Activated T-helper 2 cell treated with anti-CD3 and anti-CD28 coated beads, Interferon-gamma antibody, Interleukin-2, Interleukin-4, amounts not matched to agents 10 μg/mL and 5 μg/mL and 100 μg/mL, durations not matched to agents 14 hours and 24 hours and 36 hours (primary cell): ENCODE results near the gene TAS2R31. TPM values are rescaled to one million over a fixed set of nuclear protein-coding genes. Genes with fewer than 3 reads are reported as not detected.
"Not testable (repeated sequence)": the region's sequence is repeated elsewhere in the genome, so short reads cannot be mapped to it uniquely, and the experiment has no call there.

Source experiments
- DNase-seq: peaks from one replicate; pipeline ENCODE4 v3.0.0; 2021; ENCODE audit warnings: low spot score
- H3K27ac Mint-ChIP-seq: one replicate; pipeline ENCODE4 v1.8.0; 2021; ENCODE audit warnings: mixed read lengths
- H3K27me3 Mint-ChIP-seq: one replicate; pipeline ENCODE4 v1.8.0; 2021; ENCODE audit warnings: low read depth, mixed read lengths
- H3K36me3 Mint-ChIP-seq: one replicate; pipeline ENCODE4 v1.8.0; 2021; ENCODE audit warnings: low read depth, mixed read lengths
- H3K4me1 Mint-ChIP-seq: one replicate; pipeline ENCODE4 v1.8.0; 2021; ENCODE audit warnings: low read depth, mixed read lengths
- H3K4me3 Mint-ChIP-seq: one replicate; pipeline ENCODE4 v1.8.0; 2021; ENCODE audit warnings: low read depth, mild to moderate bottlenecking, moderate library complexity, mixed read lengths
- H3K9me3 Mint-ChIP-seq: one replicate; pipeline ENCODE4 v1.8.0; 2021; ENCODE audit warnings: mixed read lengths
- intact Hi-C: fragments of 100-400 bp; cut with micrococcal nuclease; formaldehyde crosslinking; loops from one replicate; pipeline ENCODE4 v1.15.1; 2023
- total RNA-seq: library from RNA; stranded (reverse); gene quantifications from 2 replicates; pipeline ENCODE4 v1.2.3, GENCODE V29; 2022

The TAS2R31 gene
- 3.9 and 4.6 TPM in 2 replicates for total RNA-seq

- no peak within 1 kb of the TSS for H3K27ac Mint-ChIP-seq
- no peak within 1 kb of the TSS for H3K4me3 Mint-ChIP-seq
- no peaks in the 10 kb centered on the region for H3K27me3 Mint-ChIP-seq
- peaks cover 1% of the 10 kb centered on the region for H3K4me1 Mint-ChIP-seq
- peaks cover 43% of the 10 kb centered on the region for H3K36me3 Mint-ChIP-seq
- DNase-seq: no peak
- intact Hi-C loops: no loop called here
- no peaks in the 10 kb centered on the region for H3K9me3 Mint-ChIP-seq
Observed at GRCh38 chr12:11031307-11031706, at the start of gene TAS2R31. TAS2R31 (minus strand) TSS chr12:11031407; CDS start chr12:11031335, 72 bp downstream.

- no peaks in the 10 kb centered on the region for H3K27me3 Mint-ChIP-seq
- peaks cover 10% of the 10 kb centered on the region for H3K36me3 Mint-ChIP-seq
- intact Hi-C loops: no loop called here
- no peak overlapping the region for H3K27ac Mint-ChIP-seq
- DNase-seq: no peak
- peaks cover 3% of the 10 kb centered on the region for H3K4me1 Mint-ChIP-seq
- H3K4me3 Mint-ChIP-seq: no peak overlapping the region
- peaks cover 11% of the 10 kb centered on the region for H3K9me3 Mint-ChIP-seq
Observed at GRCh38 chr12:11078246-11078645, 47.0 kb upstream of the TAS2R31 start.

DNA sequence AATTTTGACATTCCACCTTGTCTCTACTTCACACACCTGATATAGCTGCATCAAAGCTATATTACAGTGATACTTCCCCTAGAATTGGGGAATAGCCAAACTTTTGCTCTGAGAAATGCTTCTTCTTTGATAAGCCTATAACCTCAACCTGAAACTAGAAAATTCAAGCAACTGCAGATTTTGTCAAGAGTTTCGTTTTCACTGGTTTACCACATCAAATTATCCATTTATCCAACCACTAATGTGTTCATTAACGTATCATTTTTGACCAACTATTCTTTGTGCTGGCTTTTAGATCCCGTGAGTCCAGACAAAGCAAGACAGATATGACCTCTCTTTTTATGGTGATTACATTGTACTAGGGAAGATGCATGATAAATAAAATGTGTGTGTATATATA is 44.4 kb upstream of the TAS2R31 start:
- peaks cover 10% of the 10 kb centered on the region for H3K36me3 Mint-ChIP-seq
- H3K4me3 Mint-ChIP-seq: no peak overlapping the region

GRCh38 chr12:11071414-11071813 is 40.2 kb upstream of the TAS2R31 start:
- Mint-ChIP-seq H3K36me3 (peaks cover 9% of the 10 kb centered on the region), H3K4me3 (no peak overlapping the region), H3K27ac (no peak overlapping the region), H3K9me3 (no peaks in the 10 kb centered on the region), H3K4me1 (peaks cover 3% of the 10 kb centered on the region), H3K27me3 (no peaks in the 10 kb centered on the region)
- intact Hi-C loops: loop anchor here (2.0 kb wide), 1 partner anchor 57 kb away; no protein-coding TSS in a partner anchor
- no peak for DNase-seq

More for the DNA sequence above, 44.4 kb upstream of the TAS2R31 start:
- DNase-seq: no peak
- no peak overlapping the region for H3K27ac Mint-ChIP-seq
- intact Hi-C loops: no loop called here
- H3K9me3 Mint-ChIP-seq: peaks cover 4% of the 10 kb centered on the region
- peaks cover 3% of the 10 kb centered on the region for H3K4me1 Mint-ChIP-seq
- no peaks in the 10 kb centered on the region for H3K27me3 Mint-ChIP-seq

- Mint-ChIP-seq H3K27me3 (no peaks in the 10 kb centered on the region), H3K9me3 (no peaks in the 10 kb centered on the region), H3K36me3 (peaks cover 9% of the 10 kb centered on the region), H3K27ac (no peak overlapping the region), H3K4me3 (no peak overlapping the region), H3K4me1 (peaks cover 3% of the 10 kb centered on the region)
- no peak for DNase-seq
- intact Hi-C loops: loop anchor here (2.0 kb wide), 1 partner anchor 56 kb away; no protein-coding TSS in a partner anchor
Observed at GRCh38 chr12:11070999-11071398, 39.8 kb upstream of the TAS2R31 start.

GRCh38 chr12:11069854-11070365 is 38.7 kb upstream of the TAS2R31 start:
- Mint-ChIP-seq H3K27ac (no peak overlapping the region), H3K4me1 (no peaks in the 10 kb centered on the region), H3K4me3 (no peak overlapping the region), H3K27me3 (no peaks in the 10 kb centered on the region), H3K9me3 (no peaks in the 10 kb centered on the region), H3K36me3 (peaks cover 9% of the 10 kb centered on the region)
- intact Hi-C loops: loop anchor here (2.0 kb wide), 1 partner anchor 55 kb away; no protein-coding TSS in a partner anchor
- DNase-seq: no peak

GRCh38 chr12:11067514-11067913 is 36.3 kb upstream of the TAS2R31 start:
- H3K36me3 Mint-ChIP-seq: peaks cover 9% of the 10 kb centered on the region
- H3K27ac Mint-ChIP-seq: no peak overlapping the region
- no peak for DNase-seq
- H3K4me3 Mint-ChIP-seq: no peak overlapping the region
- H3K27me3 Mint-ChIP-seq: no peaks in the 10 kb centered on the region
- H3K9me3 Mint-ChIP-seq: no peaks in the 10 kb centered on the region
- no peaks in the 10 kb centered on the region for H3K4me1 Mint-ChIP-seq
- intact Hi-C loops: no loop called here

DNA sequence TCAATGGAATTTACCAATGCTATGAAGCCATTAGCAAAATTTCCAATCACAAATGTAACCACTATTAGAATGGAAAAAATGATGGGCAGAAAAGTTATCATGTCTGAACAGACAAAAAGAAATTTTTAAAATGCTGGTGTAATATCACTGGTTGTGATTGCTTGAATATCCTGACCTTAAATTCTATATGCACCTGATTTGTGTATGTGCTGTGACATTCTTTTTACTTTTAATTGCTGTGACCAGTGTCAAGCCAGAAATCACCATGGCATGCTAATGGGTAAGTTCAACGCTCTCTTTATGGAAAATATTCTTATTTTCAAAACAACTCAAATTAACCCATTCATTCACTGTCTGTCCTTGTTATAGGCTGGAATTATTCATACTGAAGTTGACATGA is 31.0 kb upstream of the TAS2R31 start, which contains the start of gene TAS2R46:
Gene TAS2R46 (minus strand): TSS at position 101 of the 400 bp plus-strand sequence. CDS start 0 bp downstream, at position 101.
- H3K36me3 Mint-ChIP-seq, H3K27ac Mint-ChIP-seq, H3K27me3 Mint-ChIP-seq, DNase-seq, H3K4me1 Mint-ChIP-seq, intact Hi-C loops, H3K4me3 Mint-ChIP-seq, H3K9me3 Mint-ChIP-seq: not testable (repeated sequence)

DNA sequence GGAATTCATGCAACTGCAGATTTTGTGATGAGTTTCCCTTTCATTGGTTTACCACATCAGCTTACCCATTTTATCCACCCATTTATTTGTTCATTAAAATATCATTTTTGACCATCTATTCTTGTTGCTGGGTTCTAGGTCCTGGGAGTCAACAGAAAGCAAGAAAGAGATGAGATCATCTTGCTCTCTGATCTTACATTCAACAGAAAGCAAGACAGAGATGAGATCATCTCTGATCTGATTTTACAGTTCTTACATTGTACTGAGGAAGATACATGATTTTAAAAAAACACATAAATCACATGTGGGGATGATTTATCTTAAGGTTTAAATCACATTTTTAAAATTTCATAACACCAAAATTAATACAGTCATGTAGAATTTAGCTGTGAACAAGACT is 28.6 kb upstream of the TAS2R31 start:
- DNase-seq: no peak
- H3K9me3 Mint-ChIP-seq: no peaks in the 10 kb centered on the region
- no peak overlapping the region for H3K27ac Mint-ChIP-seq
- H3K36me3 Mint-ChIP-seq: peaks cover 6% of the 10 kb centered on the region
- no peak overlapping the region for H3K4me3 Mint-ChIP-seq
- intact Hi-C loops: no loop called here
- H3K27me3 Mint-ChIP-seq: no peaks in the 10 kb centered on the region
- peaks cover 2% of the 10 kb centered on the region for H3K4me1 Mint-ChIP-seq

GRCh38 chr12:11059041-11059440 is 27.8 kb upstream of the TAS2R31 start:
- Mint-ChIP-seq H3K9me3 (peaks cover under 1% of the 10 kb centered on the region), H3K27me3 (no peaks in the 10 kb centered on the region), H3K4me1 (peaks cover 2% of the 10 kb centered on the region), H3K27ac (no peak overlapping the region), H3K36me3 (peaks cover 6% of the 10 kb centered on the region), H3K4me3 (no peak overlapping the region)
- intact Hi-C loops: no loop called here
- no peak for DNase-seq

DNA sequence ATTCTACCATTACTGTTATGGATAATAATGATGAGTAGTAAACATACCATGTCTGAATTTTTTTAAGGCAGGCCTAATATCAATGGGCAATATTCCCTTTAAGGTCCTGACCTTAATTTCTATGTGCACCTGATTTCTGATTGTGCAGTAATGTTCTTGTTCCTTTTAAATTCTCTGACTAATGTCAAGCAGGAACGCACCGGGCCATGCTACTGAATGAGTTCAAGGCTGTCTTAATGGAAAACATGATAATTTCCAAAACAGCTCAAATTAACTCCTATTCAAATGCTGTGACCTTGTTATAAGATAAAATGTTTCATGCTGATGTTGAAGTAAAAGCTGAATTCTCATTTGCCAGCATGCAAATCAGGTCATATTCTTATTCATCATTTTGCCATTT is 24.1 kb upstream of the TAS2R31 start:
- Mint-ChIP-seq H3K4me3 (no peak overlapping the region), H3K36me3 (peaks cover 31% of the 10 kb centered on the region), H3K27ac (no peak overlapping the region), H3K27me3 (no peaks in the 10 kb centered on the region), H3K4me1 (peaks cover 2% of the 10 kb centered on the region), H3K9me3 (peaks cover 33% of the 10 kb centered on the region)
- intact Hi-C loops: no loop called here
- no peak for DNase-seq

GRCh38 chr12:11049806-11050531 is 18.8 kb upstream of the TAS2R31 start:
- H3K4me1 Mint-ChIP-seq, intact Hi-C loops, H3K27ac Mint-ChIP-seq, H3K4me3 Mint-ChIP-seq, DNase-seq, H3K27me3 Mint-ChIP-seq: not testable (repeated sequence)
- H3K36me3 Mint-ChIP-seq: peaks cover 60% of the 10 kb centered on the region
- H3K9me3 Mint-ChIP-seq: peaks cover 39% of the 10 kb centered on the region

DNA sequence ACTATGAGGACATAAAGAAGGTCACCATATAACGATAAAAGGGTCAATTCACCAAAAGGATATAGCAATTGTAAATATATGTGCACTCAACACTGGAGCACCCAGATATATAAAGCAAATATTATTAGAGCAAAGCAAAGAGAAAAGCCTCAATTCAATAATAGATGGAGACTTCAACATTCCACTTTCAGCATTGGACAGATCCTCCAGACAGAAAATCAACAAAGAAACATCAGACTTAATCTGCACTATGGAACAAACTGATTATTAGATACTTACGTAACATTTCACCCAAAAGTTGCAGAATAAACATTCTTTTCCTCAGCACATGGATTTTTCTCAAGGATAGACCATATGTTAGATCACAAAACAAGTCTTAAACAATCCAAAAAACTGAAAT is 10.2 kb upstream of the TAS2R31 start:
- H3K4me3 Mint-ChIP-seq, H3K27ac Mint-ChIP-seq, H3K9me3 Mint-ChIP-seq, H3K4me1 Mint-ChIP-seq, DNase-seq, intact Hi-C loops, H3K27me3 Mint-ChIP-seq: not testable (repeated sequence)
- peaks cover 54% of the 10 kb centered on the region for H3K36me3 Mint-ChIP-seq
